Fibroblast of lung (primary cell): ENCODE measurements around the gene FZR1.

ENCODE experiments used
- CTCF ChIP-seq, 2 donors: IDR thresholded peaks in 1 of 2; conservative IDR thresholded peaks in 1 of 2; 1 replicate in 1 of 2; 2 replicates in 1 of 2; pipeline ENCODE4 v1.5.1; 2011 to 2012; ENCODE audit warnings: low read length in 2 of 2, control low read depth in 1 of 2, inconsistent platforms in 1 of 2, low read depth in 1 of 2, mild to moderate bottlenecking in 1 of 2
- EZH2 ChIP-seq: IDR thresholded peaks from 2 replicates; pipeline ENCODE4 v1.5.1; 2012; ENCODE audit warnings: low read length, control low read depth, mild to moderate bottlenecking; ENCODE audit errors: missing control alignments

DNA sequence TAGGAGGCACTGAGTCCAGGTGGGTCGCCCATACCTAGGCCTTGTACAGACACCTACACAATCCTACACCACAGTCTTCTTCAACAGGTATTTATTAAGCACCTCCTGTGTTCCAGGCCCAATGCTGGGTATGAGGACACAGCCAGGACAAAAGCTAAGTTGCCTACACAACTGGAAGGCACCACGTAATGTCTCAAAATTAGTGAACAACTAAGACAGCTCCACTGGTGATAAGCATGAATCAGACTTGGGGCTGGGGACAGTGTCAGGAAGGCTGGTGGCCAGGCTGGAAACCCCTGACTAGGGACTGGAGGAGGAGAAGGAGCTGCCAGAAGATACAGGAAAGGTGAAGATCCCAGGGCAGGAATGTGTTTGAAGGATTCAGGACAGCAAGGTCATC is 28.2 kb upstream of the FZR1 start:
- TF ChIP-seq CTCF (conservative IDR thresholded peaks at IDR 0.05 in 1 of 2, IDR thresholded peaks at IDR 0.05 in 1 of 2; ENCODE audit: low read depth in 1 of 2, low read length in 2 of 2) (no peak), EZH2 (no peak)
